GM18498 (cell line): ENCODE measurements around the gene SLC9A9.

Experiments
- ATAC-seq: cut with Tn5 transposase; IDR thresholded peaks from one replicate; pipeline ENCODE4 v1.9.1; 2021; ENCODE audit warnings: mild to moderate bottlenecking, moderate library complexity; ENCODE audit not compliant: unreplicated experiment

The SLC9A9 gene

GRCh38 chr3:143573610-143574303 is 274.5 kb downstream of the SLC9A9 start:
- no peak for ATAC-seq

- ATAC-seq: no peak
Observed at GRCh38 chr3:143571548-143571947, 276.7 kb downstream of the SLC9A9 start.

- ATAC-seq: no peak
Observed at GRCh38 chr3:143567823-143568222, 280.4 kb downstream of the SLC9A9 start.

GRCh38 chr3:143565951-143566350 is 282.3 kb downstream of the SLC9A9 start:
- no peak for ATAC-seq

GRCh38 chr3:143563786-143564185 is 284.5 kb downstream of the SLC9A9 start:
- no peak for ATAC-seq

GRCh38 chr3:143562789-143563188 is 285.5 kb downstream of the SLC9A9 start:
- no peak for ATAC-seq

GRCh38 chr3:143559296-143559695 is 289.0 kb downstream of the SLC9A9 start:
- ATAC-seq: no peak

- no peak for ATAC-seq
Observed at GRCh38 chr3:143552851-143553250, 295.4 kb downstream of the SLC9A9 start.

- no peak for ATAC-seq
Observed at GRCh38 chr3:143551761-143552160, 296.5 kb downstream of the SLC9A9 start.

GRCh38 chr3:143548861-143549497 is 299.3 kb downstream of the SLC9A9 start:
- ATAC-seq: no peak

GRCh38 chr3:143548393-143548792 is 299.9 kb downstream of the SLC9A9 start:
- ATAC-seq: no peak

- no peak for ATAC-seq
Observed at GRCh38 chr3:143538577-143538981, 309.7 kb downstream of the SLC9A9 start.

- ATAC-seq: no peak
Observed at GRCh38 chr3:143538061-143538460, 310.2 kb downstream of the SLC9A9 start.

- ATAC-seq: no peak
Observed at GRCh38 chr3:143536817-143537535, 311.3 kb downstream of the SLC9A9 start.

- peak; percentile 91 for ATAC-seq
Observed at GRCh38 chr3:143535994-143536784, 312.1 kb downstream of the SLC9A9 start.

- ATAC-seq: no peak
Observed at GRCh38 chr3:143533391-143533790, 314.9 kb downstream of the SLC9A9 start.

- ATAC-seq: no peak
Observed at GRCh38 chr3:143532091-143532490, 316.2 kb downstream of the SLC9A9 start.

- ATAC-seq: no peak
Observed at GRCh38 chr3:143531101-143531500, 317.2 kb downstream of the SLC9A9 start.

- no peak for ATAC-seq
Observed at GRCh38 chr3:143529798-143530197, 318.5 kb downstream of the SLC9A9 start.

GRCh38 chr3:143529018-143529478 is 319.2 kb downstream of the SLC9A9 start:
- peak; percentile 90 for ATAC-seq

GRCh38 chr3:143526011-143526545 is 322.2 kb downstream of the SLC9A9 start:
- ATAC-seq: no peak
